Astrocyte (in vitro differentiated cells and primary cell): ENCODE measurements around the gene TMEM151A. TPM values are rescaled to one million over a fixed set of nuclear protein-coding genes. Genes with fewer than 3 reads are reported as not detected.

Source experiments
- DNase-seq: peaks from one replicate; pipeline ENCODE4 v3.0.0-alpha.2; 2010; ENCODE audit warnings: low read depth
- FAIRE-seq: peaks from 2 replicates; lab custom pipeline; 2011; peaks lifted over from hg19 to GRCh38; lab: Jason Lieb, UNC
- H2AFZ ChIP-seq: 2 replicates; pipeline ENCODE4 v1.6.0; 2012; ENCODE audit warnings: low read depth, low read length, inconsistent platforms
- H3K27ac ChIP-seq: 2 replicates; pipeline ENCODE4 v1.5.1; 2011; ENCODE audit warnings: low read depth, low read length, inconsistent platforms
- H3K27me3 ChIP-seq: 2 replicates; pipeline ENCODE4 v1.6.0; 2011; ENCODE audit warnings: low read length, inconsistent platforms; ENCODE audit not compliant: insufficient read depth
- H3K36me3 ChIP-seq: 2 replicates; pipeline ENCODE4 v1.5.1; 2011; ENCODE audit warnings: low read length, inconsistent platforms; ENCODE audit not compliant: insufficient read depth
- H3K4me1 ChIP-seq: 2 replicates; pipeline ENCODE4 v1.5.1; 2011; ENCODE audit warnings: low read length, inconsistent platforms; ENCODE audit not compliant: insufficient read depth
- H3K4me2 ChIP-seq: 2 replicates; pipeline ENCODE4 v1.6.0; 2012; ENCODE audit warnings: low read length, inconsistent platforms
- H3K4me3 ChIP-seq: 2 replicates; pipeline ENCODE4 v1.5.1; 2011; ENCODE audit warnings: low read depth, mild to moderate bottlenecking, low read length, inconsistent platforms; ENCODE audit not compliant: insufficient read depth
- H3K79me2 ChIP-seq: 2 replicates; pipeline ENCODE4 v1.6.0; 2012; ENCODE audit warnings: mild to moderate bottlenecking, low read length, inconsistent platforms; ENCODE audit not compliant: insufficient read depth
- H3K9ac ChIP-seq: 2 replicates; pipeline ENCODE4 v1.6.0; 2012; ENCODE audit warnings: mild to moderate bottlenecking, low read length, inconsistent platforms
- H3K9me3 ChIP-seq: 2 replicates; pipeline ENCODE4 v1.5.1; 2012; ENCODE audit warnings: low read depth, mild to moderate bottlenecking, low read length, inconsistent platforms; ENCODE audit not compliant: insufficient read depth
- H4K20me1 ChIP-seq: 2 replicates; pipeline ENCODE4 v1.6.0; 2012; ENCODE audit warnings: low read length, inconsistent platforms; ENCODE audit not compliant: insufficient read depth
- H3K27ac Mint-ChIP-seq: one replicate; pipeline ENCODE4 v1.8.0; 2021; ENCODE audit warnings: mild to moderate bottlenecking, mixed read lengths; ENCODE audit not compliant: unreplicated experiment
- H3K27me3 Mint-ChIP-seq: one replicate; pipeline ENCODE4 v1.8.0; 2021; ENCODE audit warnings: low read depth, mixed read lengths; ENCODE audit not compliant: unreplicated experiment
- H3K36me3 Mint-ChIP-seq: one replicate; pipeline ENCODE4 v1.8.0; 2021; ENCODE audit warnings: low read depth, mixed read lengths; ENCODE audit not compliant: unreplicated experiment
- H3K4me1 Mint-ChIP-seq: one replicate; pipeline ENCODE4 v1.8.0; 2021; ENCODE audit warnings: low read depth, mixed read lengths; ENCODE audit not compliant: unreplicated experiment
- H3K4me3 Mint-ChIP-seq: one replicate; pipeline ENCODE4 v1.8.0; 2021; ENCODE audit warnings: mild to moderate bottlenecking, moderate library complexity, mixed read lengths; ENCODE audit not compliant: unreplicated experiment
- H3K9me3 Mint-ChIP-seq: one replicate; pipeline ENCODE4 v1.8.0; 2021; ENCODE audit warnings: mild to moderate bottlenecking, mixed read lengths; ENCODE audit not compliant: unreplicated experiment
- EZH2 ChIP-seq: IDR thresholded peaks from 2 replicates; pipeline ENCODE4 v1.6.1; 2012; ENCODE audit warnings: mild to moderate bottlenecking, low read length, inconsistent platforms; ENCODE audit not compliant: insufficient read depth
- total RNA-seq: library from RNA; stranded (reverse); gene quantifications from 2 replicates; pipeline ENCODE4 v1.2.1, GENCODE V29; 2021
- TF ChIP-seq, protein P1 (sequence below): IDR thresholded peaks from 2 replicates; pipeline ENCODE4 v1.5.1; 2011; ENCODE audit warnings: low read depth, mild to moderate bottlenecking, inconsistent platforms, low read length, moderate library complexity; ENCODE audit not compliant: insufficient read depth

TMEM151A gene
- total RNA-seq, 1 donor from 2014 or later: 2.0 TPM

DNA sequence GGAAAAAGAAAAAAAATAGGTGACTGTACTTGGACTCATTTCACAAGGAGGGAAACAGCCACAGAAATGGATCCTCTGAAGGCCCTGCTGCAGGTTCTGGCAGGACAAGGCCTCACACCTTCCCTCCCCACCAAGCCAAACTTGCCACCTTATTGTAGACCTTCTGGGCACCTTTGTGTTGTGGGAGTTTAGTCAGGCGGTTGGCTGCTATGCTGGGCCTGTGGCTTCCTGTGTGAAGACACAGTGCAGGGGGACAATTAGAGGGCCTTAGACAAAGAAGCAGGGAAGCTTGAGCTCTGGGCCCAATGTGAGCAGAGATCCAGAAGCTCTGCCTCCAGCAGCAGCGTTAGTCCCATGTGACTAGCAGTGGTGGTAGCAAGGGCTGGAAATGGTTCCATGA is 19.1 kb upstream of the TMEM151A start:
- TF ChIP-seq EZH2: no peak
- TF ChIP-seq, protein P1, sequence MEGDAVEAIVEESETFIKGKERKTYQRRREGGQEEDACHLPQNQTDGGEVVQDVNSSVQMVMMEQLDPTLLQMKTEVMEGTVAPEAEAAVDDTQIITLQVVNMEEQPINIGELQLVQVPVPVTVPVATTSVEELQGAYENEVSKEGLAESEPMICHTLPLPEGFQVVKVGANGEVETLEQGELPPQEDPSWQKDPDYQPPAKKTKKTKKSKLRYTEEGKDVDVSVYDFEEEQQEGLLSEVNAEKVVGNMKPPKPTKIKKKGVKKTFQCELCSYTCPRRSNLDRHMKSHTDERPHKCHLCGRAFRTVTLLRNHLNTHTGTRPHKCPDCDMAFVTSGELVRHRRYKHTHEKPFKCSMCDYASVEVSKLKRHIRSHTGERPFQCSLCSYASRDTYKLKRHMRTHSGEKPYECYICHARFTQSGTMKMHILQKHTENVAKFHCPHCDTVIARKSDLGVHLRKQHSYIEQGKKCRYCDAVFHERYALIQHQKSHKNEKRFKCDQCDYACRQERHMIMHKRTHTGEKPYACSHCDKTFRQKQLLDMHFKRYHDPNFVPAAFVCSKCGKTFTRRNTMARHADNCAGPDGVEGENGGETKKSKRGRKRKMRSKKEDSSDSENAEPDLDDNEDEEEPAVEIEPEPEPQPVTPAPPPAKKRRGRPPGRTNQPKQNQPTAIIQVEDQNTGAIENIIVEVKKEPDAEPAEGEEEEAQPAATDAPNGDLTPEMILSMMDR: no peak
- Histone ChIP-seq H3K9me3 (no peaks in the 10 kb centered on the region), H3K27ac (no peak overlapping the region), H3K9ac (no peak overlapping the region), H3K36me3 (peaks cover 36% of the 10 kb centered on the region), H4K20me1 (peaks cover 61% of the 10 kb centered on the region), H3K4me2 (no peak overlapping the region), H3K4me3 (no peak overlapping the region), H3K27me3 (no peaks in the 10 kb centered on the region), H3K4me1 (peaks cover 16% of the 10 kb centered on the region), H2AFZ (no peak overlapping the region), H3K79me2 (peaks cover 36% of the 10 kb centered on the region)
- no peaks in the 10 kb centered on the region for H3K9me3 Mint-ChIP-seq
- H3K4me3 Mint-ChIP-seq: peak overlapping the region; percentile 8
- peaks cover 24% of the 10 kb centered on the region for H3K36me3 Mint-ChIP-seq
- FAIRE-seq (no peak), DNase-seq (no peak)
- no peaks in the 10 kb centered on the region for H3K27me3 Mint-ChIP-seq
- no peak overlapping the region for H3K27ac Mint-ChIP-seq
- peaks cover 6% of the 10 kb centered on the region for H3K4me1 Mint-ChIP-seq

DNA sequence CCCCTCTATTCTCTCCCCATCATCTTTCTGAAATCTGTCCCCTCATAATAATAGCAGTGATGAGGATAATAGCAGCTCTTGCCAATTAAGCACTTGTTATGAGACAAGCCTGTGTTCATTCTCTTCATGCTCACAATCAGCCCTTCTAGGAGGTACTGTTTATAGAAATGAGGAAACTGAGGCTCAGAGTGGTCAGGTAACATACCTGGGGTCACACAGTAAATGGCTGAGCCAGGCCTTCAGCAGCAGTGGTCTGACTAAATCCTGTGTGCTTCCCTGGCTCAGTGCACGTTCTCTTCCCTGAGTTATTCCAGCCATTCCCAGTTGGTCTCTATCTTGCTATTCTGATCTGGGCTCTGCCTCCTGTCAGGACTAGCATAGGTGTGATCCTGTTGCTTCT is 17.5 kb upstream of the TMEM151A start:
- no peaks in the 10 kb centered on the region for H3K27me3 Mint-ChIP-seq
- no peak overlapping the region for H3K27ac Mint-ChIP-seq
- FAIRE-seq (no peak), DNase-seq (no peak)
- H3K4me1 ChIP-seq: peaks cover 15% of the 10 kb centered on the region
- H3K9me3 Mint-ChIP-seq: no peaks in the 10 kb centered on the region
- no peak overlapping the region for H3K9ac ChIP-seq
- H3K4me3 Mint-ChIP-seq: no peak overlapping the region
- H3K4me3 ChIP-seq: no peak overlapping the region
- H3K27me3 ChIP-seq: no peaks in the 10 kb centered on the region
- H2AFZ ChIP-seq: no peak overlapping the region
- no peak for TF ChIP-seq EZH2
- H3K4me1 Mint-ChIP-seq: peaks cover 6% of the 10 kb centered on the region
- H3K27ac ChIP-seq: no peak overlapping the region
- H3K9me3 ChIP-seq: no peaks in the 10 kb centered on the region
- H3K36me3 Mint-ChIP-seq: peaks cover 24% of the 10 kb centered on the region
- H3K36me3 ChIP-seq: peaks cover 36% of the 10 kb centered on the region
- H3K79me2 ChIP-seq: peaks cover 31% of the 10 kb centered on the region
- H3K4me2 ChIP-seq: no peak overlapping the region
- peaks cover 64% of the 10 kb centered on the region for H4K20me1 ChIP-seq

DNA sequence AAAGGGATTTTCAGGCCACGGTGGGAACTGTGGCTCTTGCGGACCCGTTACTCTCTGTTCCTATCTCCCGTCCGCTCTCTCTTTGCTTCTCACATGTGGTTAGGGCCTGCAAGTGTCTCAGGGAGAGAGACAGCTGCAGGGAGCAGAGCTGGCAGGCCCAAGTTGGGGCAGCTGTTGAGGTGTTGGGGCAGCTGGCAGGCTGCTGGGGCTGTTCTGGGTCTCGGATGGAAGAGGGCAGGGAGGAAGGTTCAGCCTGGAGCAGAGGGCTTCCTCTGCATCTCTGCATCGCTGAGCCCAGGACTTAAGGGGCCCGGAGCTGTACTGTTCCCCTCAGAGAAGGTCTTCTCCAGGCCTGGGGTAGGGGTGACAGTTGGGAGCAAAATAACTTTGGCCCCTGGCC is 16.3 kb upstream of the TMEM151A start:
- H3K9me3 Mint-ChIP-seq: no peaks in the 10 kb centered on the region
- H3K4me1 Mint-ChIP-seq: peaks cover 4% of the 10 kb centered on the region
- Histone ChIP-seq H3K4me2 (no peak overlapping the region), H3K4me1 (peaks cover 10% of the 10 kb centered on the region), H3K27ac (no peak overlapping the region), H3K9me3 (no peaks in the 10 kb centered on the region), H4K20me1 (peaks cover 64% of the 10 kb centered on the region), H3K36me3 (peaks cover 36% of the 10 kb centered on the region), H2AFZ (no peak overlapping the region), H3K4me3 (no peak overlapping the region), H3K79me2 (peaks cover 19% of the 10 kb centered on the region), H3K27me3 (no peaks in the 10 kb centered on the region), H3K9ac (no peak overlapping the region)
- peaks cover 24% of the 10 kb centered on the region for H3K36me3 Mint-ChIP-seq
- H3K4me3 Mint-ChIP-seq: no peak overlapping the region
- no peaks in the 10 kb centered on the region for H3K27me3 Mint-ChIP-seq
- TF ChIP-seq, protein P1: no peak
- no peak for TF ChIP-seq EZH2
- FAIRE-seq (no peak), DNase-seq (no peak)
- H3K27ac Mint-ChIP-seq: no peak overlapping the region
